HG02678 (cell line): Measurements from ENCODE around the gene EIF2AK2.
"Not testable (repeated sequence)": the region's sequence is repeated elsewhere in the genome, so short reads cannot be mapped to it uniquely, and the experiment has no call there.

Experiments used
- ATAC-seq: cut with Tn5 transposase; IDR thresholded peaks from one replicate; pipeline ENCODE4 v1.9.1; 2021; ENCODE audit warnings: mild to moderate bottlenecking, moderate library complexity; ENCODE audit not compliant: unreplicated experiment

EIF2AK2 gene

GRCh38 chr2:37156857-37157714, at the start of gene EIF2AK2:
TSS of gene EIF2AK2 (minus strand) at chr2:37156980. CDS start at chr2:37147806, 9,174 bp downstream.
- ATAC-seq: peak; percentile 89

- ATAC-seq: no peak
These were observed 49.0 kb upstream of the EIF2AK2 start for GRCh38 chr2:37205689-37206341.

GRCh38 chr2:37205071-37205661, 48.4 kb upstream of the EIF2AK2 start:
- not testable (repeated sequence) for ATAC-seq

- no peak for ATAC-seq
These were observed 46.9 kb upstream of the EIF2AK2 start for GRCh38 chr2:37203708-37204107.

GRCh38 chr2:37201766-37202165, 45.0 kb upstream of the EIF2AK2 start:
- no peak for ATAC-seq

- no peak for ATAC-seq
These were observed 44.4 kb upstream of the EIF2AK2 start for GRCh38 chr2:37201208-37201607.

- no peak for ATAC-seq
These were observed 41.9 kb upstream of the EIF2AK2 start for GRCh38 chr2:37198681-37199065.

GRCh38 chr2:37196320-37197195, 39.8 kb upstream of the EIF2AK2 start, which contains the start of gene CEBPZOS:
TSS of gene CEBPZOS (plus strand) at chr2:37196496. CDS start at chr2:37199705, 3,209 bp downstream.
- peak; percentile 78 for ATAC-seq

- not testable (repeated sequence) for ATAC-seq
These were observed 39.1 kb upstream of the EIF2AK2 start for GRCh38 chr2:37195862-37196319.

GRCh38 chr2:37192551-37192950, 35.8 kb upstream of the EIF2AK2 start:
- no peak for ATAC-seq

- no peak for ATAC-seq
These were observed 35.0 kb upstream of the EIF2AK2 start for GRCh38 chr2:37191747-37192146.

GRCh38 chr2:37191253-37191652, 34.5 kb upstream of the EIF2AK2 start:
- no peak for ATAC-seq

- ATAC-seq: no peak
These were observed 33.5 kb upstream of the EIF2AK2 start for GRCh38 chr2:37190290-37190689.

- no peak for ATAC-seq
These were observed 32.8 kb upstream of the EIF2AK2 start for GRCh38 chr2:37189452-37190153.

- ATAC-seq: no peak
These were observed 31.8 kb upstream of the EIF2AK2 start, which contains the start of gene SULT6B1 for GRCh38 chr2:37188570-37188969. TSS of gene SULT6B1 (minus strand) at chr2:37188670. CDS start at chr2:37188640, 30 bp downstream.

GRCh38 chr2:37181726-37182684, 25.2 kb upstream of the EIF2AK2 start:
- no peak for ATAC-seq

GRCh38 chr2:37180640-37181039, 23.9 kb upstream of the EIF2AK2 start:
- no peak for ATAC-seq

- ATAC-seq: no peak
These were observed 23.3 kb upstream of the EIF2AK2 start for GRCh38 chr2:37180006-37180639.
